NCI-H460 (cell line): ENCODE measurements around the gene PLPP4. TPM values are rescaled to one million over a fixed set of nuclear protein-coding genes. Genes with fewer than 3 reads are reported as not detected.
A peak's percentile ranks its signal among the peaks of the same experiment; 100 is the strongest.
"Not testable (repeated sequence)": the region's sequence is repeated elsewhere in the genome, so short reads cannot be mapped to it uniquely, and the experiment has no call there.

Experiments used
- DNase-seq: peaks from one replicate; pipeline ENCODE4 v3.0.0-alpha.2; 2016; ENCODE audit warnings: low read depth; ENCODE audit errors: extremely low read depth
- total RNA-seq: library from RNA; depleted of rRNA; stranded (reverse); fragments of >200 nt; shearing (Covaris generic); gene quantifications from 2 replicates; pipeline ENCODE4 v1.2.3, GENCODE V29; 2014

The PLPP4 gene
- total RNA-seq, 1 experiment from 2014 or later: not detected

DNA sequence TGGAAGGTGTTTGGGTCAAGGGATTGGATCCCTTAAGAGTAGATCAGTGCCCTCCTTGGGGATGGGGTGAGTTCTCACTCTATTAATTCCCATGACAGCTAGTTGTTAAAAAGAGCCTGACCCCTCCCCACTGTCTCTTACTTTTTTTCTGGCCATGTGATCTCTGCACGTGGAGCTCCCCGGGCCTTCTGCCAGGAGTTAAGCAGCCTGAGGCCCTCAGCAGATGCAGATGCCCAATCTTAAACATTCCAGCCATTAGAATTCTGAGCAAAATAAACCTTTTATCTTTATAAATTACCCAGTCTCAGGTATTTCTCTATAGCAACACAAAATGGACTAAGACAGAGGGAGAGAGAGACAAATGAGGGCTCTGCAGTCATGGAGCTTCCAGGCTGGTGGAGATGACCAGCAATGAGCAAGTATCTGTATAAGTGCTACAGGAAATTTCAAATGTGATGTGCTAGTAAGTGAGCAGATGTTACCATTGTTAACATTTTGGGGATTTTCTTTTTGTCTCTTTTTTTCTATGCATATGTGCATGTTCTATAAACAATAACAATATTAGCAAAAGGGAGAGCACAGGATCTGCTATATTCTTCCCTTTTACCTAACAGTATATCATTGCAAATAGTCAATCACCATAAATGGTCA, 26.7 kb downstream of the PLPP4 start:
- no peak for DNase-seq

DNA sequence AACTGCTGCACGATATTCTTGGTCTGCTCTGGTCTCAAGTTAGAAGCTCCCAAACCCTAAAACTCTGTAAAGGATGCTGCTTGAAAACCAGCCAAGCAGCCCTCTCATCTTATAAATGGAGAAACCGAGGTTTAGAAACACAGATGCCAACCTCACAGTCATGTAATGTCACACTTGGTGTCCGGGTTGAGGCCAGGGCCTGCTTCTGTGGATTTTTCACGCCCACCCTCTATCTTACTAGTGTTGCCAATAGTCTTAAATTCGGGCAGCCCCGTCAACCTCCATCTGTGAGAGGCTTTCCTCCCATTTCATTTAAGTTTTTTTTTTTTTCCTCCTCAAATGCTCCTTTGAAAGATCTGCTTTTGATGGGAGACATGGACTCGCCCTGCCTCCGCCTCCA, 28.9 kb downstream of the PLPP4 start:
- DNase-seq: no peak

DNA sequence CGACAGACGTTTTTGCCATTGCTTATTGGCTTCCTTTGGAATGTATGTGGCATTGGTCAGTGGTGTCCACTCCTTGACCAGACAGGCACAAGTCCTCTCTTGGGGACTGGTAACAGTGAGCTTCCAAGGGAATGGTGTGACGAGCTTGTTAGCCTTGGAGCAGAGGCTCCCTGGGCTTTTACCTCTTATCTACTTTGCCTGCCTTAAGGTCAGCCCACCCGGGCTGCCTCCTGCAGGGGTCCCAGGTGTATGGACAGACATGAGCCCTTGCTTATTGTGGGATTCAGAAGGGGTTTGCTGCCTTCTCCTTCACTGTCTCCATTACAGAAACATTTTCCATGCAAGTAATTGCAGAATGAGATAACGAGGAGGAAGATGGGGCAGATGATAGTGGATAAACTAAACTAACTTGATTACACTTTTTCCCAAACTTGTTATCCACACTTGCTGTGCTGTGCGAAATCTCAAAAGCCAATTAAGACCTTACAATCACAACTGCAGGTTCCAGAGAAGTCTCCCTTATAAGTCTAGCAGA, 29.7 kb downstream of the PLPP4 start:
- DNase-seq: no peak

GRCh38 chr10:120490288-120490687, 33.3 kb downstream of the PLPP4 start:
- DNase-seq: no peak

DNA sequence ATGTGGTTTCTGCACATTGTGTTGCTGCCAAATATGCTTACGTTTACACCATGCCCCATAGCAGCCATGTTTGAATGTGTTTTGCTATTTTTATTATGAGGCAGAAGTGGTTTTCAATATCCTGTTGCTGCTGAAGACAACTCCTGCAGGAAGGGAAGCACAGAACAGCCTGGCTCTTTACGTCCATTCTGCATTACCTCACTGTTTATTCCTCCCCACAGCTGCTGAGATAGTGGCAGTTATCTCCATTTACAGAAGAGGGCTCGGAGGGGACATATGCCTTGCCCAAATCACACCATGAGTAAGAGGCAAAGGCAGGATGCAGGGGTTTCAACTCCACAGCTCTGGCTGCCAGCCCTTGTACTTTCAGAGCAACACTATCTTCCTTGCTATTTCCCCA, 35.3 kb downstream of the PLPP4 start:
- no peak for DNase-seq

DNA sequence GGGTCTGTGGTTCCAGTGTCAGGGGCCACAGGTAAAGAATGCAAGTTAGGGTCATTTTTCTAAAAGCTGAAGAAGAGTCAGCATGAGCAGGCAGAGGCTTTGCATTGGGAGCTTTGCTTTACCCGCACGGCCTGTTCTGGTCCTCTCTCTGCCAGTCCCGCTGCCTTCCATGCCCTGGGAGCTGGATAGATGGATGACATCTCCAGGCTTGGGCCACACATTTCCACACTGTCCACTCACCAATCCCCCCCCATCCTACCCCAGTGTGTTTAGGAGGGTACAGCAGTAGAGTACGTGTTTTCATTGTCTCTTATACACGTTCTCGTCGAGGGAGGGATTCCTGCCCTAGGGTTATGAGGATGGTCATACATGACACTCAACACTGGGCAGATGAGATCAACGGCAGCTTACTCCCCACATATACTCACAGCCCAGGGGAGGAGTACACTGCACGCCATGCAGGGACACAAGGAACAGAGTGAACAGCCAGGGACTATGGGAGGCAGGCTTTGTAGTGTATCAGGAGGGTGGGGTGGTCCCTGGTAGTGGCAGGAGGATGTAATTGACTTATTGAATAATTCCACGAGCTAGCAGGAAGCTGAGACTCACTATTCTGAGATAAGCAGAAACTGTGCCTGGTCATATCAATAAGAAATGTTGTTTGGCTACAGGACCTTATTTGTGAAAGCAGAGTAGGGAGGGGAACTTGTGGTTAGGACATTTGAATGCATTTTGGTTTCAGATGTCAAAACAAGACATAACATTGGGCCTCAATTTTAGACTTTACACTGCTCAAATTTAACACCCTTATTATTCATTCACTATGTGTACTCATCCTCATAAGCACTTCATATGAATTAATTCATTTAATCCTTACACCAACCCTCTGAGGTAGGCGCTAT, 36.6 kb downstream of the PLPP4 start:
- DNase-seq: no peak

GRCh38 chr10:120494313-120494710, 37.3 kb downstream of the PLPP4 start:
- no peak for DNase-seq

DNA sequence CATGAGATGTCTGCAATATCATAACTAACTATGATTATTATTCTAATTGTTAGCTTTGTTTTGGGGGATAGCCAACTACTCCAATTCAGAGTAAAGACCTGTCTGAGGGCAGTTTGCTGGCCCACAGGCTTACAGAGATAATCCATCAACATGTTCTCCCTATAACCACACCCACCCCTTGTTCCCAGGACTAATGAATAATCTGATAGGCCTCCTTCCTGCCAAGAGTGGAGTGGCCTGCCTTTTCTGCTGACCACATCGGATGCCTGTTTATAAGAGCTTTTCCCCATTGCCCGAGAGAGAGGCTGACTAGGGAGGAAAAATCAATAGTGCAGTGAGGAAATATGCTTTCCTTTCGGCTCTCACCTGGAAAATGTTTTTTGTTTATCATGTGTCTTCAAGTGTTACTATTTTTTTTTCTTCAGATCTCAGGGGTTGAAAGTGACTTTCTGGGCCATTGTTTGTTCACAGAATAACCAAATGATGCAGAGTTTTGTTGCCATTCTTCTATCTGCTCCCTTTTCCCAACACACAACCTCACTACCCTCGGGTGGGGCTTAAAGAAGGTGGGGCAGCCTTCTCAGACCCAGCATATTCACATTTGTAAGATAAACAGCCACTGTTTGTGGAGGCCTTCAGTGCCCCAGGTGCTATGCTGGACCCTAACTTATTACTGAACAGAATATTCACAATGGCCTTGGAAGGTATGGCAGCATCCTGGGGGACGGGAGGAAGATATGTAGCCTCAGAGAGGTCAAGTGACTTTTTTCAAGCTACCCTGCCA, 38.4 kb downstream of the PLPP4 start:
- no peak for DNase-seq

DNA sequence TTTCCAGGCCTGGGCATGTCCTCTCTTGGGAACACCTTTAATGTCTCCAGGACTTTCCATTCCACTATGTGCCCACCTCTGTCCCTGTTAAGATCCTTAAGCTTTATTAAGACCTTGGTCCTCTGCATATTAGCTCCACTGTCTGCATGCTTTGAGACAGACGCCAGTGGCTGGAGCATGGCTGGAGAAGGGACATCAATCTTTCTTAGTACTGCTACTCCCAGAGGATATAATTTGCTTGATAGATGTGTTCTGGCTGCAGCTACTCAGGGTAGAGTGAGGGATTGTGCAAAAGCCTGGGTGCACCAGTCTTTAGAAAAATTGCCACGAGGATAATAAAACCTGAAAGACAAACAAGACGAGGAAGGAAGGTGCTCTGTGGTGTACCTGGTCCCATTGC, 42.9 kb downstream of the PLPP4 start:
- DNase-seq: no peak

DNA sequence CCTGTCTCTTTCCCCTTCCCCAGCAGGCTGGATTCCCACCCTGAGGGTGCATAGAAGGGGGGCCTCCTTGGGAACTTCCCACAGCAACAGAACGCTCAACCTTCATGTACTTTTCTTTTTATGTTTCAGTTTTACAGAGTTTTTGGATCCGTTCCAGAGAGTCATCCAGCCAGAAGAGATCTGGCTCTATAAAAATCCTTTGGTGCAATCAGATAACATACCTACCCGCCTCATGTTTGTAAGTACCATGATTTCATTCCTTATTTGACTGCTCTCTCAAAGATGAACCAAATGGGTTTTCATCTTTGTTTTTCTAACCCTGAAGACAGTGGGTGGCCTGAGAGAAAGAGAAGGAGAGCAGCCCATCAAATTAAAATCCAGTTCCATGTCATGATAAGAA, 46.7 kb downstream of the PLPP4 start:
- no peak for DNase-seq

DNA sequence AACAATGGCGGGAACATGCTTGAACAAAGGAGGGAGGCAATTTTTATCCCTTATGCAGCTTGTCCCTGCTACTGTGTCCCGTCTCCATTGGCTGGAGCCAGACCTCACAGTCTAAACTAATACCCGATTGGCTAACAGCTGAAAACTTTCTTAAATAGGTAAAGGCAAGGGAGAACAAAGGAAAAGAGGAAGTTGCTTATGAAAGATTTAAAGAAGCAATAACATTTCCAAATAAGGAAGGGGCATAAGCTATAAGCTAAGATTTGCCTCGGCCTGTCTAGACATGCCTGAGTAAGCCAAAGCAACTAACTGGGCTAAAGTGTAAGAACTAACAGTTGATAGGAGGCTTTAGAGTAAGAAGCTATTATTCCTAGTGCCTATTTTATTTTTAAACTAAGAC, 47.2 kb downstream of the PLPP4 start:
- DNase-seq: not testable (repeated sequence)

GRCh38 chr10:120505056-120505455, 48.0 kb downstream of the PLPP4 start:
- DNase-seq: no peak

DNA sequence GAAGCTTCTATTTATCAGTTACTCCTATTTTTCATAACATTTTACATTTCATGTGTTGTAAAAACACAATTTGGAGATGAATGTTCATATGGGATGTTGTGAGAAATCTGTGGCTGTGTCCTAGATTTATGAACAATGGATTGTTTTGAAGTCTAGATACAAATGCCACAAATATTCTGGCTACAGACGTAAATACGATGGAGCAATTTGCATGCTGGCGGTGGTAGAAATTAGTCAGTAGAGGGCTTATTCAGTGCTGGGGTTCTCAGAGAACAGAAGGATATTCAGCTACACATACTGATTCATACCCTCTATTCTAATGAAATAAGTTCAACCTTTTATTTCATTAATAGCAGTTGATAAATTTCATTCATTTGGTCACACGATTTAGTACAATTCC, 48.8 kb downstream of the PLPP4 start:
- DNase-seq: no peak

GRCh38 chr10:120506674-120507073, 49.6 kb downstream of the PLPP4 start:
- no peak for DNase-seq

GRCh38 chr10:120507175-120507574, 50.1 kb downstream of the PLPP4 start:
- DNase-seq: no peak

GRCh38 chr10:120507651-120508050, 50.6 kb downstream of the PLPP4 start:
- DNase-seq: no peak

- DNase-seq: no peak
These were observed 51.4 kb downstream of the PLPP4 start for GRCh38 chr10:120508393-120508792.

- no peak for DNase-seq
These were observed 51.9 kb downstream of the PLPP4 start for GRCh38 chr10:120508966-120509365.

DNA sequence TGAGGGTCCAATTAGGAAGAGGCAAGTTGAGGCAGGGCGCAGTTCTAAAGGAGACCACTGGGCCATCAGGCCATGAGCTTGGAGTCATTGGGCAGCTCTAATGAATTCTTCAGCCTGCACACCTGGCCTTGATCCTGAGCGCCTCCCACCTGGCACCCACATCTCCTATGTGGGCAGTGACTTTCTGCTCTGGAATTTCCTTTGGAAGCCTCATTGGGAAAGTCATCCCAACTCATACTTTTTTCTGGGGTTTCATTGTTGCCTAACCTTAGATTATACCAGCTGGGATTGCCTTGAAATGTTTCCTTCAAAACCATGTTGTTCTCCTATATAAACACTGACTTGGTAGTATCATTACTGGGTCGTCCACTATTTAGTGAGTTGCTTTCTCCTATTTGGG, 54.1 kb downstream of the PLPP4 start:
- no peak for DNase-seq

DNA sequence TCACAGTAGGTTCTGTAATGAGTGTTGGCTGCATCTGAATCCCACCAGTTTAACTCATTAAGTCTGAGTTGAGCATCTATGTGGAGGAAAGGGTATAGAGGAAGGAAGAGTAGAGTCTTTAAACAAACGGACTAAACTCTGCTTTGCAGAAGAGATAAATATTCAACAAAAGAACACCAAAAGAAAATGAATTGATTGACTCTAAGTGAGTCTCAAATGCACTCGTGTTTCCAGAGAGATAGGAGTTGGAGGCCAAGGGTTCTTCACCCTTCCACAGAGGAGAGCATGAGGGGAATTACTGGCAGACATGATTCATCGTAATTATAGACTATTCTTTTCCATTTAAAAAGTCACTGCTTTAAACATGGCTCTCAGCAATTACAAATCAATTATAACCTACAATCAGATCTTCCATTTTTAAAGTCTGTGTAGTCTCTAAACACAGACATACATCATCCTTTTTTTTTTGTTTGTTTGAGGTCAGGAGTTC, 56.3 kb downstream of the PLPP4 start:
- no peak for DNase-seq

DNA sequence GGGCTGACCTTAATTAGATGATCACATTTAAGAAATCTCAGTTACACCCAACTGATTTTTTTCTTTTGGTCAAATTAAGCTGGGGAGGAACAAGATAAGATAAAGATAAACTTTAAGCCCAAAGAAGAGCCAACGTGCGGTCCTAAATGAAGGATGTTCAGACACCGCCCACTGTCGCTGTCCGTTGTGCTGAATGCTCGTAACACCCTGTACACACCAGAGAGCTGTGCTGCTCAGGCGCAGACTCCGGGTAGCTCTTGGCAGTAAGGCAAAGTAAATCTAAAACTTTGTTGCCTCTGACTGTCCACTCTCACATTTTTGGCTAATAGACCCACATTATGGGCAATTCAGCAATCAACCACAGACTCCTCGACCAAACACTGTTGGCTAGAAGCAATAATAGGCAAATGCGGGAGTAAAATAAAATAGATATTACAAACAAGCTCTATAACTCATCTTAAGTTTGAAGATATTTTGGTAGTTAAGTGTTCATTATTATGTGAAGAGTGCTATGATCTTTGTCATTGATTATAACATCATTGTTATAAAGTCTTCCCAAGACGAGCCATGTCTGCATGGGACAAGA, 57.1 kb downstream of the PLPP4 start:
- DNase-seq: peak; percentile 9
